Liver (tissue), 9 donors: ENCODE data around the gene EPN3. TPM values are rescaled to one million over a fixed set of nuclear protein-coding genes. Genes with fewer than 3 reads are reported as not detected.

ENCODE experiments used
- DNase-seq: peaks from one replicate; pipeline ENCODE4 v3.0.0-alpha.2; 2017; ENCODE audit warnings: low spot score
- H3K27ac ChIP-seq, 2 donors: one replicate each; pipeline ENCODE4 v1.7.0; 2013; ENCODE audit warnings: inconsistent platforms in 2 of 2, low read length in 2 of 2, control low read depth in 1 of 2, low read depth in 1 of 2, mild to moderate bottlenecking in 1 of 2
- H3K27me3 ChIP-seq, 4 donors: one replicate each; pipeline versions ENCODE4 v1.6.1 to v1.7.0; 2013; ENCODE audit warnings: low read length in 3 of 4, inconsistent platforms in 1 of 4, mild to moderate bottlenecking in 1 of 4, moderate library complexity in 1 of 4; ENCODE audit not compliant: control insufficient read depth in 4 of 4, insufficient read depth in 4 of 4
- H3K36me3 ChIP-seq, 4 donors: one replicate each; pipeline versions ENCODE4 v1.6.1 to v1.7.0; 2013; ENCODE audit warnings: low read length in 3 of 4, mild to moderate bottlenecking in 3 of 4, low read depth in 1 of 4, moderate library complexity in 1 of 4; ENCODE audit not compliant: control insufficient read depth in 4 of 4, insufficient read depth in 3 of 4
- H3K4me1 ChIP-seq, 4 donors: one replicate each; pipeline versions ENCODE4 v1.6.1 to v1.7.0; 2013; ENCODE audit warnings: low read length in 3 of 4, mild to moderate bottlenecking in 3 of 4, moderate library complexity in 1 of 4; ENCODE audit not compliant: control insufficient read depth in 4 of 4, insufficient read depth in 4 of 4
- H3K4me3 ChIP-seq, 3 donors: one replicate each; pipeline versions ENCODE4 v1.6.1 to v1.7.0; 2013; ENCODE audit warnings: low read length in 3 of 3, control low read depth in 1 of 3, low read depth in 1 of 3, mild to moderate bottlenecking in 1 of 3
- H3K9ac ChIP-seq, 2 donors: one replicate each; pipeline ENCODE4 v1.7.0; 2013; ENCODE audit warnings: low read length in 2 of 2, mild to moderate bottlenecking in 2 of 2, moderate library complexity in 2 of 2, control low read depth in 1 of 2, low read depth in 1 of 2
- H3K9me3 ChIP-seq, 4 donors: one replicate each; pipeline versions ENCODE4 v1.6.1 to v1.7.0; 2013; ENCODE audit warnings: low read length in 3 of 4; ENCODE audit not compliant: control insufficient read depth in 4 of 4
- EGR1 ChIP-seq, 2 donors: IDR thresholded peaks; 2 replicates each; pipeline ENCODE4 v1.6.1; 2016 to 2018; ENCODE audit warnings: antibody characterized with exemption in 2 of 2, low read depth in 2 of 2
- FOXA2 ChIP-seq: IDR thresholded peaks from 2 replicates; pipeline ENCODE4 v1.6.1; 2016; ENCODE audit warnings: antibody characterized with exemption
- GABPA ChIP-seq, 2 donors: IDR thresholded peaks in 1 of 2; conservative IDR thresholded peaks in 1 of 2; 2 replicates each; pipeline ENCODE4 v1.6.1; 2016; ENCODE audit warnings: antibody characterized with exemption in 2 of 2, mild to moderate bottlenecking in 1 of 2, moderate library complexity in 1 of 2
- HNF4G ChIP-seq: IDR thresholded peaks from 2 replicates; pipeline ENCODE4 v1.6.1; 2016; ENCODE audit warnings: antibody characterized with exemption
- JUND ChIP-seq, 2 donors: IDR thresholded peaks; 2 replicates each; pipeline ENCODE4 v1.6.1; 2016; ENCODE audit warnings: antibody characterized with exemption in 2 of 2
- NR2F2 ChIP-seq: IDR thresholded peaks from 2 replicates; pipeline ENCODE4 v1.6.1; 2016; ENCODE audit warnings: antibody characterized with exemption
- RAD21 ChIP-seq, 2 donors: IDR thresholded peaks; 2 replicates each; pipeline ENCODE4 v1.6.1; 2016; ENCODE audit warnings: antibody characterized with exemption in 2 of 2, mild to moderate bottlenecking in 2 of 2
- RXRA ChIP-seq, 2 donors: IDR thresholded peaks; 2 replicates each; pipeline ENCODE4 v1.6.1; 2017 to 2018; ENCODE audit warnings: antibody characterized with exemption in 2 of 2, mild to moderate bottlenecking in 1 of 2
- SP1 ChIP-seq: IDR thresholded peaks from 2 replicates; pipeline ENCODE4 v1.6.1; 2018; ENCODE audit warnings: antibody characterized with exemption, mild to moderate bottlenecking
- TAF1 ChIP-seq: conservative IDR thresholded peaks from 2 replicates; pipeline ENCODE4 v1.6.1; 2016; ENCODE audit warnings: antibody characterized with exemption, mild to moderate bottlenecking
- YY1 ChIP-seq: IDR thresholded peaks from 2 replicates; pipeline ENCODE4 v1.6.1; 2016; ENCODE audit warnings: antibody characterized with exemption, mild to moderate bottlenecking
- WGBS: extraction: QIAGEN DNeasy Blood & Tissue Kit; methylation state at CpG from one replicate; pipeline ENCODE4 v1.1.7; 2013; 5-methylcytosine and 5-hydroxymethylcytosine counted together
- polyA plus RNA-seq, 2 donors: library from polyadenylated mRNA; stranded (reverse) in 1 of 2; unstranded in 1 of 2; fragments of 200-250 nt in 1 of 2; fragments of >200 nt in 1 of 2; fragmentation: Nextera tagmentation in 1 of 2; extraction: Ambion mirVana in 1 of 2; gene quantifications; one replicate each; pipeline versions ENCODE4 v1.2.1 to v1.2.3, GENCODE V29; 2013 to 2015
- total RNA-seq, 2 donors: library from RNA; depleted of rRNA; stranded (reverse); fragments of >200 nt; gene quantifications; one replicate each; pipeline ENCODE4 v1.2.3, GENCODE V29; 2014
- TF ChIP-seq, protein P1 (sequence below): IDR thresholded peaks from 2 replicates; pipeline ENCODE4 v1.6.1; 2016; ENCODE audit warnings: antibody characterized with exemption, mild to moderate bottlenecking
- TF ChIP-seq, protein P2 (sequence below): IDR thresholded peaks from 2 replicates; pipeline ENCODE4 v1.6.1; 2016; ENCODE audit warnings: antibody characterized with exemption
- TF ChIP-seq, protein P3 (sequence below): fragments of 150-350 bp; IDR thresholded peaks from 2 replicates; pipeline ENCODE4 v1.5.1; 2017; ENCODE audit warnings: improper control_type of control experiment, low read depth, low read length; ENCODE audit not compliant: missing input control
- TF ChIP-seq, protein P4 (sequence below): IDR thresholded peaks from 2 replicates; pipeline ENCODE4 v1.6.1; 2016; ENCODE audit warnings: antibody characterized with exemption
- TF ChIP-seq, protein P5 (sequence below): IDR thresholded peaks from 2 replicates; pipeline ENCODE4 v1.6.1; 2016; ENCODE audit warnings: antibody characterized with exemption
- donor health status: healthy.
- donor health status: healthy.
- donor health status: healthy.
- donor health status: healthy.
- donor health status: healthy.

EPN3 gene
- total and polyA plus RNA-seq, 4 donors = 0.06 to 0.51 (median 0.33) TPM; not detected in 1

DNA sequence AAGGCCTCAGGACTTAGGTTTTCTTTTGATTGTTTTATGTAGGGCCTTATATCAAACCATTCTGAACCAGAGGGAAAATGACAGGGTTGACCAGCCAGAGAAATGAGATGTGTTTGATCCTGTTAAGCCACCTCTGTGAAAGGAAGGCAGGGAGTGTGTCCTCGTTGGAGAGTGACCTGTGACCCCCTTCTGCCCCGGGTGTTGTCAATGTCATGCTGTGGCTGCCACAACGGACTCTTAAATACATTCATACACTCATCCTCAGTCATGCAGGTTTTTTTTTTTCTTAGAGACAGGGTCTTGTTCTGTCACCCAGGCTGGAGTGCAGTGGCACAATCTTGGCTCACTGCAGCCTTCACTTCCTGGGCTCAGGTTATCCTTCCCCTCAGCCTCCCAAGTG is 18.1 kb upstream of the EPN3 start:
- DNase-seq = no peak
- 46% methylated on average over 3 of the region's 3 CpGs for whole genome bisulfite sequencing
- no peaks in the 10 kb centered on the region for H3K27me3 ChIP-seq
- no peaks in the 10 kb centered on the region for H3K36me3 ChIP-seq
- TF ChIP-seq, protein P1, sequence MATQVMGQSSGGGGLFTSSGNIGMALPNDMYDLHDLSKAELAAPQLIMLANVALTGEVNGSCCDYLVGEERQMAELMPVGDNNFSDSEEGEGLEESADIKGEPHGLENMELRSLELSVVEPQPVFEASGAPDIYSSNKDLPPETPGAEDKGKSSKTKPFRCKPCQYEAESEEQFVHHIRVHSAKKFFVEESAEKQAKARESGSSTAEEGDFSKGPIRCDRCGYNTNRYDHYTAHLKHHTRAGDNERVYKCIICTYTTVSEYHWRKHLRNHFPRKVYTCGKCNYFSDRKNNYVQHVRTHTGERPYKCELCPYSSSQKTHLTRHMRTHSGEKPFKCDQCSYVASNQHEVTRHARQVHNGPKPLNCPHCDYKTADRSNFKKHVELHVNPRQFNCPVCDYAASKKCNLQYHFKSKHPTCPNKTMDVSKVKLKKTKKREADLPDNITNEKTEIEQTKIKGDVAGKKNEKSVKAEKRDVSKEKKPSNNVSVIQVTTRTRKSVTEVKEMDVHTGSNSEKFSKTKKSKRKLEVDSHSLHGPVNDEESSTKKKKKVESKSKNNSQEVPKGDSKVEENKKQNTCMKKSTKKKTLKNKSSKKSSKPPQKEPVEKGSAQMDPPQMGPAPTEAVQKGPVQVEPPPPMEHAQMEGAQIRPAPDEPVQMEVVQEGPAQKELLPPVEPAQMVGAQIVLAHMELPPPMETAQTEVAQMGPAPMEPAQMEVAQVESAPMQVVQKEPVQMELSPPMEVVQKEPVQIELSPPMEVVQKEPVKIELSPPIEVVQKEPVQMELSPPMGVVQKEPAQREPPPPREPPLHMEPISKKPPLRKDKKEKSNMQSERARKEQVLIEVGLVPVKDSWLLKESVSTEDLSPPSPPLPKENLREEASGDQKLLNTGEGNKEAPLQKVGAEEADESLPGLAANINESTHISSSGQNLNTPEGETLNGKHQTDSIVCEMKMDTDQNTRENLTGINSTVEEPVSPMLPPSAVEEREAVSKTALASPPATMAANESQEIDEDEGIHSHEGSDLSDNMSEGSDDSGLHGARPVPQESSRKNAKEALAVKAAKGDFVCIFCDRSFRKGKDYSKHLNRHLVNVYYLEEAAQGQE = no peak
- TF ChIP-seq SP1 (no peak), TAF1 (no peak), FOXA2 (no peak), GABPA (IDR thresholded peaks at IDR 0.05 in 1 of 2, conservative IDR thresholded peaks at IDR 0.05 in 1 of 2) (no peak), NR2F2 (no peak), EGR1 (IDR thresholded peaks at IDR 0.05; ENCODE audit: low read depth in 2 of 2) (no peak), HNF4G (no peak), RAD21 (IDR thresholded peaks at IDR 0.05) (no peak), JUND (IDR thresholded peaks at IDR 0.05) (no peak), YY1 (no peak), RXRA (IDR thresholded peaks at IDR 0.05) (no peak)
- TF ChIP-seq, protein P2, sequence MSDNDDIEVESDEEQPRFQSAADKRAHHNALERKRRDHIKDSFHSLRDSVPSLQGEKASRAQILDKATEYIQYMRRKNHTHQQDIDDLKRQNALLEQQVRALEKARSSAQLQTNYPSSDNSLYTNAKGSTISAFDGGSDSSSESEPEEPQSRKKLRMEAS = no peak
- TF ChIP-seq, protein P3, sequence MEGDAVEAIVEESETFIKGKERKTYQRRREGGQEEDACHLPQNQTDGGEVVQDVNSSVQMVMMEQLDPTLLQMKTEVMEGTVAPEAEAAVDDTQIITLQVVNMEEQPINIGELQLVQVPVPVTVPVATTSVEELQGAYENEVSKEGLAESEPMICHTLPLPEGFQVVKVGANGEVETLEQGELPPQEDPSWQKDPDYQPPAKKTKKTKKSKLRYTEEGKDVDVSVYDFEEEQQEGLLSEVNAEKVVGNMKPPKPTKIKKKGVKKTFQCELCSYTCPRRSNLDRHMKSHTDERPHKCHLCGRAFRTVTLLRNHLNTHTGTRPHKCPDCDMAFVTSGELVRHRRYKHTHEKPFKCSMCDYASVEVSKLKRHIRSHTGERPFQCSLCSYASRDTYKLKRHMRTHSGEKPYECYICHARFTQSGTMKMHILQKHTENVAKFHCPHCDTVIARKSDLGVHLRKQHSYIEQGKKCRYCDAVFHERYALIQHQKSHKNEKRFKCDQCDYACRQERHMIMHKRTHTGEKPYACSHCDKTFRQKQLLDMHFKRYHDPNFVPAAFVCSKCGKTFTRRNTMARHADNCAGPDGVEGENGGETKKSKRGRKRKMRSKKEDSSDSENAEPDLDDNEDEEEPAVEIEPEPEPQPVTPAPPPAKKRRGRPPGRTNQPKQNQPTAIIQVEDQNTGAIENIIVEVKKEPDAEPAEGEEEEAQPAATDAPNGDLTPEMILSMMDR = no peak
- TF ChIP-seq, protein P4, sequence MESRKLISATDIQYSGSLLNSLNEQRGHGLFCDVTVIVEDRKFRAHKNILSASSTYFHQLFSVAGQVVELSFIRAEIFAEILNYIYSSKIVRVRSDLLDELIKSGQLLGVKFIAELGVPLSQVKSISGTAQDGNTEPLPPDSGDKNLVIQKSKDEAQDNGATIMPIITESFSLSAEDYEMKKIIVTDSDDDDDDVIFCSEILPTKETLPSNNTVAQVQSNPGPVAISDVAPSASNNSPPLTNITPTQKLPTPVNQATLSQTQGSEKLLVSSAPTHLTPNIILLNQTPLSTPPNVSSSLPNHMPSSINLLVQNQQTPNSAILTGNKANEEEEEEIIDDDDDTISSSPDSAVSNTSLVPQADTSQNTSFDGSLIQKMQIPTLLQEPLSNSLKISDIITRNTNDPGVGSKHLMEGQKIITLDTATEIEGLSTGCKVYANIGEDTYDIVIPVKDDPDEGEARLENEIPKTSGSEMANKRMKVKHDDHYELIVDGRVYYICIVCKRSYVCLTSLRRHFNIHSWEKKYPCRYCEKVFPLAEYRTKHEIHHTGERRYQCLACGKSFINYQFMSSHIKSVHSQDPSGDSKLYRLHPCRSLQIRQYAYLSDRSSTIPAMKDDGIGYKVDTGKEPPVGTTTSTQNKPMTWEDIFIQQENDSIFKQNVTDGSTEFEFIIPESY = no peak
- TF ChIP-seq, protein P5, sequence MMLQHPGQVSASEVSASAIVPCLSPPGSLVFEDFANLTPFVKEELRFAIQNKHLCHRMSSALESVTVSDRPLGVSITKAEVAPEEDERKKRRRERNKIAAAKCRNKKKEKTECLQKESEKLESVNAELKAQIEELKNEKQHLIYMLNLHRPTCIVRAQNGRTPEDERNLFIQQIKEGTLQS = no peak
- no peak overlapping the region for H3K9ac ChIP-seq
- no peaks in the 10 kb centered on the region for H3K9me3 ChIP-seq
- no peak overlapping the region for H3K27ac ChIP-seq
- peaks cover 2 to 15% (median 13%) of the 10 kb centered on the region in 4 donors for H3K4me1 ChIP-seq
- no peak overlapping the region for H3K4me3 ChIP-seq
